ENCODE data around the gene CEP112. TPM values are rescaled to one million over a fixed set of nuclear protein-coding genes. Genes with fewer than 3 reads are reported as not detected.

The CEP112 gene
- total and polyA plus RNA-seq, 10 of the 15 experiments (the other 5 are each of a cell fraction or from before 2014, with no cell fraction given) = 0.11 to 3.8 (median 0.32) TPM; not detected in 1

- DNase-seq (ENCODE audit: low read depth, low spot score) = no peak
- RAD21 ChIA-PET (ENCODE audit: unreplicated experiment) = no interaction called here
- no peaks in the 10 kb centered on the region for H3K4me1 ChIP-seq (ENCODE audit: control insufficient read depth, insufficient read depth, low read length)
- no peak overlapping the region for H3K4me3 ChIP-seq
- WGBS (ENCODE audit: insufficient coverage, insufficient replicate concordance, low lambda C conversion rate, missing lambda C conversion rate) = 23% methylated on average over 3 of the region's 3 CpGs
- no peak for TF ChIP-seq BHLHE40 (IDR thresholded peaks at IDR 0.05; ENCODE audit: borderline replicate concordance in 1 of 2, low read depth in 2 of 2, low read length in 1 of 2)
- no peak for TF ChIP-seq CBX5 (IDR thresholded peaks at IDR 0.05; ENCODE audit: low read depth)
- no peak for TF ChIP-seq TCF7 (IDR thresholded peaks at IDR 0.05; ENCODE audit: borderline replicate concordance)
- in situ Hi-C loops (cut with MboI) = no loop called here
- H4K20me1 ChIP-seq (ENCODE audit: control insufficient read depth, insufficient read depth) = no peaks in the 10 kb centered on the region
- no peak for ATAC-seq
- no peaks in the 10 kb centered on the region for H3K79me2 ChIP-seq (ENCODE audit: control insufficient read depth, insufficient read depth, low read length)
- no peak overlapping the region for H3K4me2 ChIP-seq (ENCODE audit: control insufficient read depth, insufficient read depth)
- H3K9ac ChIP-seq (ENCODE audit: control insufficient read depth, insufficient read depth, low read length) = no peak overlapping the region
- no peaks in the 10 kb centered on the region for H3K9me3 ChIP-seq (replicated peaks; ENCODE audit: control insufficient read depth, insufficient read depth, low read length)
- no TSS peak for BruUV-seq (replicated peaks)
- no peak for FAIRE-seq
- no peak overlapping the region for H3K27ac ChIP-seq (ENCODE audit: control insufficient read depth, insufficient read depth)
- CTCF ChIA-PET = no interaction called here
- no peaks in the 10 kb centered on the region; a peak in 1 of 4 replicates for H3K27me3 ChIP-seq (replicated peaks in 1 of 2; ENCODE audit: control insufficient read depth in 2 of 2, insufficient read depth in 2 of 2, low read length in 1 of 2)
- intact Hi-C loops (cut with micrococcal nuclease; ENCODE audit: unreplicated experiment) = no loop called here
- H2AFZ ChIP-seq (ENCODE audit: control insufficient read depth, low read depth, low read length) = no peak overlapping the region
- SMC1A ChIA-PET (ENCODE audit: uncharacterized antibody, unreplicated experiment) = no interaction called here
- no peaks in the 10 kb centered on the region for H3K36me3 ChIP-seq (ENCODE audit: control insufficient read depth in 2 of 2, insufficient read depth in 2 of 2, low read length in 1 of 2)
- POLR2A ChIA-PET = no interaction called here
These were observed 557.4 kb downstream of the CEP112 start for GRCh38 chr17:65634533-65634932.

- Histone ChIP-seq H2AFZ (ENCODE audit: control insufficient read depth, low read depth, low read length) (no peak overlapping the region), H3K4me3 (no peak overlapping the region), H3K9ac (ENCODE audit: control insufficient read depth, insufficient read depth, low read length) (no peak overlapping the region), H3K4me2 (ENCODE audit: control insufficient read depth, insufficient read depth) (no peak overlapping the region), H3K4me1 (ENCODE audit: control insufficient read depth, insufficient read depth, low read length) (no peaks in the 10 kb centered on the region), H3K36me3 (ENCODE audit: control insufficient read depth in 2 of 2, insufficient read depth in 2 of 2, low read length in 1 of 2) (no peaks in the 10 kb centered on the region), H3K27me3 (replicated peaks in 1 of 2; ENCODE audit: control insufficient read depth in 2 of 2, insufficient read depth in 2 of 2, low read length in 1 of 2) (no peaks in the 10 kb centered on the region; a peak in 1 of 4 replicates), H3K79me2 (ENCODE audit: control insufficient read depth, insufficient read depth, low read length) (no peaks in the 10 kb centered on the region), H3K27ac (ENCODE audit: control insufficient read depth, insufficient read depth) (no peak overlapping the region), H3K9me3 (replicated peaks; ENCODE audit: control insufficient read depth, insufficient read depth, low read length) (no peaks in the 10 kb centered on the region), H4K20me1 (ENCODE audit: control insufficient read depth, insufficient read depth) (no peaks in the 10 kb centered on the region)
- DNase-seq (ENCODE audit: low read depth, low spot score) = no peak
- intact Hi-C loops (cut with micrococcal nuclease; ENCODE audit: unreplicated experiment) = no loop called here
- ATAC-seq = no peak
- no peak for TF ChIP-seq BCL3 (IDR thresholded peaks at IDR 0.05; ENCODE audit: borderline replicate concordance, insufficient read depth, low read depth, low read length, poor library complexity, severe bottlenecking)
- TF ChIP-seq CREM (IDR thresholded peaks at IDR 0.05; ENCODE audit: low read depth) = no peak
- no peak for TF ChIP-seq BRCA1 (IDR thresholded peaks at IDR 0.05; ENCODE audit: low read depth, low read length)
- no peak for TF ChIP-seq YBX1 (IDR thresholded peaks at IDR 0.05)
- SMC1A ChIA-PET (ENCODE audit: uncharacterized antibody, unreplicated experiment) = no interaction called here
- CTCF ChIA-PET = interaction anchor here (1.4 kb wide), 1 partner anchor 75 kb away, joined by 3 read pairs; no protein-coding TSS in a partner anchor
- in situ Hi-C loops (cut with MboI) = no loop called here
- POLR2A ChIA-PET = no interaction called here
- RAD21 ChIA-PET (ENCODE audit: unreplicated experiment) = no interaction called here
- FAIRE-seq = no peak
- no TSS peak for BruUV-seq (replicated peaks)
These were observed 557.9 kb downstream of the CEP112 start for GRCh38 chr17:65633988-65634387.

Measured in GM12878 (cell line).